Ecto neural progenitor cell (in vitro differentiated cells): Measurements from ENCODE around the gene IFFO2.

Experiments
- DNase-seq: peaks from one replicate; pipeline ENCODE4 v3.0.0-alpha.2; 2018; ENCODE audit warnings: low spot score

IFFO2 gene

GRCh38 chr1:18956193-18957135 lies at the start of gene IFFO2:
IFFO2 (minus strand) TSS chr1:18956676; CDS start chr1:18956332, 344 bp downstream.
- DNase-seq = peak; percentile 99

- no peak for DNase-seq
Measured at GRCh38 chr1:19006000-19006399, 49.5 kb upstream of the IFFO2 start.

GRCh38 chr1:19003371-19004290 lies 47.2 kb upstream of the IFFO2 start:
- DNase-seq = no peak

- no peak for DNase-seq
Measured at GRCh38 chr1:19000065-19000464, 43.6 kb upstream of the IFFO2 start.

- DNase-seq = no peak
Measured at GRCh38 chr1:18999359-18999758, 42.9 kb upstream of the IFFO2 start.

- DNase-seq = no peak
Measured at GRCh38 chr1:18998016-18998724, 41.7 kb upstream of the IFFO2 start.

- no peak for DNase-seq
Measured at GRCh38 chr1:18997508-18997907, 41.0 kb upstream of the IFFO2 start.

GRCh38 chr1:18996548-18997177 lies 40.2 kb upstream of the IFFO2 start:
- DNase-seq = no peak

- no peak for DNase-seq
Measured at GRCh38 chr1:18994381-18994780, 37.9 kb upstream of the IFFO2 start.

GRCh38 chr1:18992646-18993045 lies 36.2 kb upstream of the IFFO2 start:
- DNase-seq = no peak

GRCh38 chr1:18991585-18991984 lies 35.1 kb upstream of the IFFO2 start:
- no peak for DNase-seq

GRCh38 chr1:18989896-18990295 lies 33.4 kb upstream of the IFFO2 start:
- DNase-seq = no peak

GRCh38 chr1:18989176-18989799 lies 32.8 kb upstream of the IFFO2 start:
- no peak for DNase-seq

- no peak for DNase-seq
Measured at GRCh38 chr1:18981242-18981641, 24.8 kb upstream of the IFFO2 start.

GRCh38 chr1:18978706-18979105 lies 22.2 kb upstream of the IFFO2 start:
- DNase-seq = no peak

GRCh38 chr1:18977428-18977827 lies 21.0 kb upstream of the IFFO2 start:
- DNase-seq = no peak

GRCh38 chr1:18976096-18976495 lies 19.6 kb upstream of the IFFO2 start:
- DNase-seq = no peak

GRCh38 chr1:18974606-18975005 lies 18.1 kb upstream of the IFFO2 start:
- DNase-seq = no peak

GRCh38 chr1:18974005-18974404 lies 17.5 kb upstream of the IFFO2 start:
- no peak for DNase-seq

GRCh38 chr1:18973446-18973955 lies 17.0 kb upstream of the IFFO2 start:
- DNase-seq = no peak

- DNase-seq = no peak
Measured at GRCh38 chr1:18972991-18973390, 16.5 kb upstream of the IFFO2 start.
